Kidney (tissue), 14 donors: Measurements from ENCODE around the gene AMDHD2. TPM values are rescaled to one million over a fixed set of nuclear protein-coding genes. Genes with fewer than 3 reads are reported as not detected.

Experiments
- DNase-seq, 5 donors: peaks; one replicate each; pipeline ENCODE4 v3.0.0-alpha.2; 2013 to 2020
- FAIRE-seq: peaks from 2 replicates; lab custom pipeline; 2012; peaks lifted over from hg19 to GRCh38; lab: Jason Lieb, UNC
- H3K27ac ChIP-seq, 2 donors: one replicate each; pipeline ENCODE4 v1.7.0; 2013; ENCODE audit warnings: low read depth in 2 of 2, low read length in 2 of 2, inconsistent platforms in 1 of 2
- H3K27me3 ChIP-seq: one replicate; pipeline ENCODE4 v1.7.1; 2013; ENCODE audit warnings: low read length, inconsistent platforms; ENCODE audit not compliant: control insufficient read depth, insufficient read depth
- H3K36me3 ChIP-seq, 3 donors: one replicate each; pipeline versions ENCODE4 v1.7.0 to v1.7.1; 2013; ENCODE audit warnings: low read length in 3 of 3, control low read depth in 1 of 3, inconsistent platforms in 1 of 3; ENCODE audit not compliant: insufficient read depth in 3 of 3, control insufficient read depth in 2 of 3
- H3K4me1 ChIP-seq, 3 donors: one replicate each; pipeline versions ENCODE4 v1.7.0 to v1.7.1; 2013; ENCODE audit warnings: low read length in 3 of 3, inconsistent platforms in 1 of 3, low read depth in 1 of 3; ENCODE audit not compliant: control insufficient read depth in 2 of 3, insufficient read depth in 2 of 3
- H3K4me3 ChIP-seq, 3 donors: one replicate each; pipeline versions ENCODE4 v1.7.0 to v1.8.1; 2013; ENCODE audit warnings: low read length in 3 of 3, control low read depth in 1 of 3, inconsistent platforms in 1 of 3
- H3K9ac ChIP-seq, 3 donors: one replicate each; pipeline versions ENCODE4 v1.7.0 to v1.7.1; 2013; ENCODE audit warnings: low read length in 3 of 3, control low read depth in 1 of 3, inconsistent platforms in 1 of 3
- H3K9me3 ChIP-seq, 3 donors: one replicate each; pipeline versions ENCODE4 v1.7.0 to v1.7.1; 2013; ENCODE audit warnings: low read length in 3 of 3, control low read depth in 1 of 3, inconsistent platforms in 1 of 3; ENCODE audit not compliant: control insufficient read depth in 2 of 3, insufficient read depth in 1 of 3
- intact Hi-C: fragments of 100-400 bp; cut with DNase I; formaldehyde crosslinking; loops from one replicate; pipeline ENCODE4 v1.11.1; 2022
- polyA plus RNA-seq: library from polyadenylated mRNA; stranded (reverse); fragments of 350-450 nt; fragmentation: Illumina TruSeq; extraction: RNeasy Lipid Tissue Mini Kit (QIAGEN cat#74804); gene quantifications from one replicate; pipeline ENCODE4 v1.2.3, GENCODE V29; 2014; ENCODE audit warnings: low read depth, low replicate concordance; ENCODE audit not compliant: insufficient read depth
- total RNA-seq: library from RNA; stranded (reverse); fragmentation: NEBNext Ultra II Directional; extraction: Animal tissue kit (Norgen Biotek cat#: 25700); gene quantifications from one replicate; pipeline ENCODE4 v1.2.1, GENCODE V29; 2021
- TF ChIP-seq, protein P1 (sequence below): IDR thresholded peaks from 3 replicates; pipeline ENCODE4 v1.5.1; 2012; ENCODE audit warnings: mild to moderate bottlenecking, moderate library complexity, borderline replicate concordance; ENCODE audit not compliant: insufficient read depth; ENCODE audit errors: extremely low read depth
- donor health status: control.
- donor health status: control.
- donor health status: control.
- donor health status: control.
- donor health status: control.
- donor health status: DM: yes; HTN: yes; CAD: no.
- donor health status: Normal renal cell carcinoma (clear cell type).

Gene AMDHD2
- total and polyA plus RNA-seq, 2 donors from 2014 or later = 51.8 to 52.1 TPM

DNA sequence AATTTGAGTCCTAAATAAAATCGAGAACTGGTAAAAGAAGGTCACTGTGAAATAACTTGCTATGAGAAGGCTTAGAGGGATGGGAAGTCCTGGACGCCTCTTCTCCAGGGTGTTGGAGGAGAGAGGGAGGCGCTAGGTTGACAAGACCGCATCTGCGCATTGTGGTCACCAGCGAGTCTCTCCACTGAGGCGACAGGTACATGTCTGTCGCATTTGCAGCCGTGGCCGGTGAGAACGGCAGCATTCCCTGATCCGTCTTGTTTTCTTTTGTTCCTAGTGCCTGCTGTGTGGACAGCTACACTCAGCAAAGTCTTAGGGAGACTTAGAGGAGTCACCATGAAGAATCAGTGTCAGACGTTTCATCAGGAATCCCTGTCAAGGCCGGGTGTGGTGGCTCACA is 14.5 kb upstream of the AMDHD2 start:
- peaks cover 0 to 16% (median 0%) of the 10 kb centered on the region in 3 donors for H3K4me1 ChIP-seq
- FAIRE-seq (no peak), DNase-seq (peak in 1 of 5 donors; percentile 74)
- H3K36me3 ChIP-seq = no peaks in the 10 kb centered on the region
- no peaks in the 10 kb centered on the region for H3K27me3 ChIP-seq
- H3K4me3 ChIP-seq = no peak overlapping the region
- TF ChIP-seq, protein P1, sequence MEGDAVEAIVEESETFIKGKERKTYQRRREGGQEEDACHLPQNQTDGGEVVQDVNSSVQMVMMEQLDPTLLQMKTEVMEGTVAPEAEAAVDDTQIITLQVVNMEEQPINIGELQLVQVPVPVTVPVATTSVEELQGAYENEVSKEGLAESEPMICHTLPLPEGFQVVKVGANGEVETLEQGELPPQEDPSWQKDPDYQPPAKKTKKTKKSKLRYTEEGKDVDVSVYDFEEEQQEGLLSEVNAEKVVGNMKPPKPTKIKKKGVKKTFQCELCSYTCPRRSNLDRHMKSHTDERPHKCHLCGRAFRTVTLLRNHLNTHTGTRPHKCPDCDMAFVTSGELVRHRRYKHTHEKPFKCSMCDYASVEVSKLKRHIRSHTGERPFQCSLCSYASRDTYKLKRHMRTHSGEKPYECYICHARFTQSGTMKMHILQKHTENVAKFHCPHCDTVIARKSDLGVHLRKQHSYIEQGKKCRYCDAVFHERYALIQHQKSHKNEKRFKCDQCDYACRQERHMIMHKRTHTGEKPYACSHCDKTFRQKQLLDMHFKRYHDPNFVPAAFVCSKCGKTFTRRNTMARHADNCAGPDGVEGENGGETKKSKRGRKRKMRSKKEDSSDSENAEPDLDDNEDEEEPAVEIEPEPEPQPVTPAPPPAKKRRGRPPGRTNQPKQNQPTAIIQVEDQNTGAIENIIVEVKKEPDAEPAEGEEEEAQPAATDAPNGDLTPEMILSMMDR = no peak
- intact Hi-C loops = no loop called here
- H3K9ac ChIP-seq = no peak overlapping the region
- no peak overlapping the region for H3K27ac ChIP-seq
- no peaks in the 10 kb centered on the region for H3K9me3 ChIP-seq

DNA sequence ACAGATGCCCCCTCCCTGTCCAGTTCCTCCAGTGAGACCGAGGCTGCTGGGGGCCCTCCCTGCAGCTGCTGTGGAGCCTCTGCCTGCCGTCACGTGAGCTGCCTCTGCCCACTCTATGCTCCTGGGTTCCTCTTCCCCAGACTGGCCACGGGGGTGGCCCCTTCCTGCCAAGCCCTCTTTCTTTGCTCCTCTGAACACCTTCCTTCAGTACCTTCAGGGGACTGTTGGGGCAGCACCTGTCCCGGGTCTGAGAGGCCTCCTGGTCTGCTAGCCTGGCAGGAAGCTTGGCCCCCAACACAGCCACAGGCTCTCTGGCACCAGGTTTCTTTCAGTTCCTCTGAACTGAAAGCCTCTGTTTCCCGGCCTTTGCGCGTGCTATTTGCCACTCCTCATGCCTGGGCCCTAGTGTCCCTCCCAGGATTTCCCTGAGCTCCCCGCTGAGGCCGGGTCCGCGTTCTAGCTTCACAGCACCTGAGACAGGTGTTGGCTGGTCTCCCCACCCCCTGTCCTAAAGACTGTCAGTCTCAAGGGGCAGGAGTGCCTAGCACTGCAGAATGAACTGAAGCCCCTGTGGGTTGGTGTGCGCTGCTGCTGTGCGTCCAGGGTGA is 13.0 kb upstream of the AMDHD2 start:
- H3K4me1 ChIP-seq = peaks cover 0 to 16% (median 6%) of the 10 kb centered on the region in 3 donors
- no peak overlapping the region for H3K9ac ChIP-seq
- no peaks in the 10 kb centered on the region for H3K27me3 ChIP-seq
- no peaks in the 10 kb centered on the region for H3K36me3 ChIP-seq
- TF ChIP-seq, protein P1 = peak; percentile 15
- peak in 1 of 5 donors; percentile 75 for DNase-seq
- peak overlapping the region in 1 of 2 donors; percentile 17 for H3K27ac ChIP-seq
- H3K9me3 ChIP-seq = no peaks in the 10 kb centered on the region
- H3K4me3 ChIP-seq = no peak overlapping the region
- no peak for FAIRE-seq
- intact Hi-C loops = no loop called here

DNA sequence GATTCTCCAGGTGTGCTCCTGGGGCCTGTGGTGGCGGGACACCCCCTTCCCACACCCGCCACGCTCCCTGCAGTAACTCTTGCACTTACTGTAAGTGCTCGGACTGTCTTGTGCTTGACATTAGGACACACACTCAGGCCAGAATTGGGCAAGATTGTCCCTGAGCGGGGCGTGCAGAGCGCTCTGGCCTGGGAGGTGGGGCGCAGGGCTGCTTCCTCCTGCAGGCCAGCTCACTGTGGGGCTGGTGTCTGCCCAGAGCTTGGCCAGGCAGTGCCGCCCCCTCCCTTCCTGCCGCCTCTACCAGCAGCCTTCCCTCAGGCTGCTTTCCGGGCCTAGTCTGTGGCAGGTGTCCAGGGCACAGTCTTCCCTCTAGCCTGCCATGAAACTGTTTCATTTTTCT is 12.5 kb upstream of the AMDHD2 start:
- H3K36me3 ChIP-seq = no peaks in the 10 kb centered on the region
- no peak overlapping the region for H3K9ac ChIP-seq
- intact Hi-C loops = no loop called here
- peak overlapping the region in 1 of 2 donors; percentile 17 for H3K27ac ChIP-seq
- peaks cover 0 to 15% (median 11%) of the 10 kb centered on the region in 3 donors for H3K4me1 ChIP-seq
- FAIRE-seq (no peak), DNase-seq (peak in 1 of 5 donors; percentile 77)
- no peaks in the 10 kb centered on the region for H3K27me3 ChIP-seq
- H3K4me3 ChIP-seq = no peak overlapping the region
- H3K9me3 ChIP-seq = no peaks in the 10 kb centered on the region
- TF ChIP-seq, protein P1 = no peak
